NCI-H2107 (cell line): ENCODE measurements around the gene LY6G6F.

Experiments
- DNase-seq: peaks from one replicate; lab custom pipeline; 2025; lab: John Stamatoyannopoulos, UW

Gene LY6G6F

GRCh38 chr6:31739639-31740396 lies 33.2 kb downstream of the LY6G6F start, which contains the start of gene MSH5:
Gene MSH5, plus strand, starts transcription at chr6:31740005. Its CDS starts 462 bp downstream, at chr6:31740467.
- DNase-seq = no peak

DNA sequence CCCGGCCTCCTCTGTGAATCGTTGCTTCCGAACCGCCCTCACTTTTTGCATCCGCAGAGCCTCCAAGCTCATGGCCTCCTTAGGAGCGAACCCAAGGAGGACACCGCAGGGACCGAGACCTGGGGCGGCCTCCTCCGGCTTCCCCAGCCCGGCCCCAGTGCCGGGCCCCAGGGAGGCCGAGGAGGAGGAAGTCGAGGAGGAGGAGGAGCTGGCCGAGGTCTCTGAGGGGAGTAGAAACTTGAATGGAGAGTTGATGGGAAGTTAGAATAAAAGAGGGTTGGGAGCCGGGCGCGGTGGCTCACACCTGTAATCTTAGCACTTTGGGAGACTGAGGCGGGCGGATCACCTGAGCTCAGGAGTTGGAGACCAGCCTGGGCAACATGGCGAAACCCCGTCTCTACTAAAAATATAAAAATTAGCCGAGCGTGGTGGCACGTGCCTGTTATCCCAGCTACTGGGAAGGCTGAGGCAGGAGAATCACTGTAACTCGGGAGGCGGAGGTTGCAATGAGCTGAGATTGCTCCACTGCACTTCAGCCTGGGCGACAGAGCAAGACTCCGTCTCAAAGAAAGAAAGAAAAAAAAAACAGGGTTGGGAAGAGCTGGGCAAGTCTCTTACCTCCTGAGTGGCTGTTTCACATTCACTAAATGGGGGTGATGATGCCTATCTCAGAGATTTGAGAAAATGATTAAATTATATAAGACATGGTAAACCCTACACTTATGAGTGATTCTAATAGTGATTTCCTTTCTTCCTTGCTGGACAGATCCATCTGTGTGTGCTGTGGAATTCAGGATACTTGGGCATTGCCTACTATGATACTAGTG lies 33.9 kb downstream of the LY6G6F start:
- no peak for DNase-seq

DNA sequence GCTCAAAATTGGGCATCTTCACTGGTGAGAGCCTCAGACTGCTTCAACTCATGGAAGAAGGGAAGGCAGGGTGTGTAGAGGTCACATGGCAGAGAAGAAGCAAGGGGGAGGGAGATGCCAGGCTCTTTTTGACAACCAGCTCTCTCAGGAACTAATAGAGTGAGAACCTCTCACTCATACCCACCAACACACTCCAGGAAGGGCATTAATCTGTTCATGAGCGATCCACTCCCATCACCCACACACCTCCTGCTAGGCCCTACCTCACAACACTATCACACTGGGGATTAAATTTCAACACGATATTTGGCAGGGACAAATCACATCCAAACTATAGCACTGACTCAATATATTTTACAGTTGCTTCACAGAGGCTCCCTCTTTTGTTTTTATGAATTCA lies 35.1 kb downstream of the LY6G6F start:
- DNase-seq = no peak

DNA sequence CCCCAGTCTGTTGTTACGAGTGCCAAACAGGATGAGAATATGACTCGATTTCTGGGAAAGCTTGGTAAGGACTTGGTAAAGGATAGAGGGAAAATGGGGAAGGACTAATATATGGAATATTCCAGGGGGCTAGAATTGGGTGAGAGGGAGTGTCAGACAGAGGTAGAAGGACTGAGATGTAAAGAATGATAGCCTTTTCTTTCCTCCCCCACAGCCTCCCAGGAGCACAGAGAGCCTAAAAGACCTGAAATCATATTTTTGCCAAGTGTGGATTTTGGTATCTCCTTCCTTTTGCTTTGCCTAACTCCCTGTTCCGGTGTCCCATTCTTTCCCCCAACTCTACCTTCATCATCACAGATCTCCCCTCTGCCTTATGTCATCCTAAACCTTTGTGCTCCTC lies 36.2 kb downstream of the LY6G6F start:
- no peak for DNase-seq

DNA sequence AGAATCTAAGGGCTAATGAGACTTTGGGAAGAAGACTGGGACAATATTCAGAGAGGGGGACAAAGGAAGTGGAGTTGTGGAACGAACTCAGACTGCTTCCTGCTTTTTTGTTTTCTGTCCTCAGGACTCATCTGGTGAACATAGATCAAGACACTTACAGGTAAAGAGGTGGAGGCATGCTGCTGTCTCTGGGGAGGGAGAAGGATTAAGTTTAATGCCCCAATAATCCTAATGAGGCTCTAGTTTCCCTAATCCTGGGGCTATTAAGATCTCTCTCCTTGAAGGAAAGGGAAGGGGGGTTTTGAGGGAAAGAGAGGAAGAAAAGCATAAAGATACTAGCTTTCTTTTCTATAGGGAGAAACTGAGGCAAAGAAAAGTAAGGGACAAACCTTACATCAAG lies 37.8 kb downstream of the LY6G6F start:
- no peak for DNase-seq

- no peak for DNase-seq
Measured at GRCh38 chr6:31749301-31750036, 42.8 kb downstream of the LY6G6F start.

DNA sequence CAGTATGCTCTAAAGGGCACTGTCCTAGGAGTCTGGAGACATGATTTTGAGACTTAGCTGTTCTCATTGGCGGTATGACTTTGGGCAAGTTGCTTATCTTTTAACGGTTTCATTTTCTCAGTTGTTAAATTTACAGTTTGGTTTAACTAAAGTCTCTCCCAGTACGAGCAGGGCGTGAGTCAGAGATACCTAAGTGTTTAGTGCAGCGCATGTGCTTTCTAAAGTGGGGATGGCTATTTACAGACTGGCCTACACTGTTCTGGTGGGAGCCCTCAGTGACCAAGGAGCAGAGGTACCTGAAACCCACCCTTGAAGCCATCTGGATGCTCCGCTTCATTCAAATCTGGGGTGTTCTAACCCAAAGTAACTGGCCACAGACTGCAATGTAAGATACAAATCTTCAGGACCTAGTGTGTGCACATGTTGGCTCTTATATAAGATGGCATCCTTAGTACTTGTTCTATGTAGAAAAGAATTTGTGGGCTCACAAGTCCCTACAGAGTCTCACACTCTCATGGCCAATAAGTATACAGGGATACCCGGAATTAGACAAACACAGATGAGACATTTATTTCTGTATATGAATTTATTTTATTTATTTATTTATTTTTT lies 43.9 kb downstream of the LY6G6F start:
- no peak for DNase-seq

GRCh38 chr6:31752739-31753319 lies 46.2 kb downstream of the LY6G6F start:
- DNase-seq = no peak

DNA sequence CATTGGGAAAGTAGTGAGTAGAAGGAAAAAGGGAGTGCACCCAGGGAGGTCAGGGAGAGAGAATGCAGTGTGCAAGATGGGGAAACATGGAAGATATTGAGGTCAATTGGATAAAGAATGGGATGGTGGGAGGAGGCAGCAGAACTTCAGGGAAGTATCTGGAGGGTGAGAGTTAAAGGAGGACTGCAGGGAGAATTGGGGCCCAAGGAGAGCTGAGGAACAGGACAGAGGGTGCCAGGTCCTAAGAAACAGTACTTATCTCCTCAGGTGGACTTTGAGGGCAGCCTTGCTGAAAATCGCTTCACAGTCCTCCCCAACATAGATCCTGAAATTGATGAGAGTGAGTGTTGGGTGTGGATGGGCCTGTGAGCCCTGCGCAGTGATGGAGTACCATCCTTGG lies 51.6 kb downstream of the LY6G6F start:
- no peak for DNase-seq
